Testis (tissue), 2 donors: ENCODE data around the gene CSKMT.

ENCODE experiments used
- CTCF ChIP-seq, 3 experiments: fragments of 450-650 bp in 2 of 3; fragments of 200-600 bp in 1 of 3; sonication (generic) in 1 of 3; IDR thresholded peaks; one replicate each; pipeline ENCODE4 v1.5.1; 2016 to 2019; ENCODE audit warnings: antibody characterized with exemption in 3 of 3, mild to moderate bottlenecking in 2 of 3, moderate library complexity in 1 of 3
- POLR2A ChIP-seq: fragments of 450-650 bp; IDR thresholded peaks from one replicate; pipeline ENCODE4 v1.6.1; 2017; ENCODE audit warnings: antibody characterized with exemption, mild to moderate bottlenecking, moderate library complexity

- TF ChIP-seq POLR2A, result no peak
- no peak for TF ChIP-seq CTCF (IDR thresholded peaks at IDR 0.05)
These were observed 51.7 kb downstream of the CSKMT start for GRCh38 chr11:62716816-62717215.
